ENCODE results near the gene NSG1.

GRCh38 chr4:4386736-4387392 is at the start of gene NSG1:
- TF ChIP-seq, protein P1, sequence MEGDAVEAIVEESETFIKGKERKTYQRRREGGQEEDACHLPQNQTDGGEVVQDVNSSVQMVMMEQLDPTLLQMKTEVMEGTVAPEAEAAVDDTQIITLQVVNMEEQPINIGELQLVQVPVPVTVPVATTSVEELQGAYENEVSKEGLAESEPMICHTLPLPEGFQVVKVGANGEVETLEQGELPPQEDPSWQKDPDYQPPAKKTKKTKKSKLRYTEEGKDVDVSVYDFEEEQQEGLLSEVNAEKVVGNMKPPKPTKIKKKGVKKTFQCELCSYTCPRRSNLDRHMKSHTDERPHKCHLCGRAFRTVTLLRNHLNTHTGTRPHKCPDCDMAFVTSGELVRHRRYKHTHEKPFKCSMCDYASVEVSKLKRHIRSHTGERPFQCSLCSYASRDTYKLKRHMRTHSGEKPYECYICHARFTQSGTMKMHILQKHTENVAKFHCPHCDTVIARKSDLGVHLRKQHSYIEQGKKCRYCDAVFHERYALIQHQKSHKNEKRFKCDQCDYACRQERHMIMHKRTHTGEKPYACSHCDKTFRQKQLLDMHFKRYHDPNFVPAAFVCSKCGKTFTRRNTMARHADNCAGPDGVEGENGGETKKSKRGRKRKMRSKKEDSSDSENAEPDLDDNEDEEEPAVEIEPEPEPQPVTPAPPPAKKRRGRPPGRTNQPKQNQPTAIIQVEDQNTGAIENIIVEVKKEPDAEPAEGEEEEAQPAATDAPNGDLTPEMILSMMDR (IDR thresholded peaks at IDR 0.05): no peak
- TF ChIP-seq EP300 (IDR thresholded peaks at IDR 0.05): no peak
